Tibial nerve (tissue), 4 donors: Measurements from ENCODE around the gene PPP2R5B. TPM values are rescaled to one million over a fixed set of nuclear protein-coding genes. Genes with fewer than 3 reads are reported as not detected.

Source experiments
- DNase-seq, 2 donors: peaks; one replicate each; pipeline ENCODE4 v3.0.0-alpha.2; 2019; ENCODE audit warnings: low spot score in 2 of 2
- H3K27ac ChIP-seq, 4 donors: fragments of 200-600 bp; sonication (generic) in 3 of 4; one replicate each; pipeline ENCODE4 v1.5.1; 2017 to 2019; ENCODE audit warnings: mild to moderate bottlenecking in 1 of 4
- H3K27me3 ChIP-seq, 2 donors: fragments of 200-600 bp; sonication (generic) in 1 of 2; one replicate each; pipeline versions ENCODE4 v1.5.1 to v1.6.0; 2017 to 2019
- H3K36me3 ChIP-seq, 3 donors: fragments of 200-600 bp; sonication (generic); one replicate each; pipeline ENCODE4 v1.5.1; 2018 to 2019
- H3K4me1 ChIP-seq, 4 donors: fragments of 200-600 bp; sonication (generic) in 3 of 4; one replicate each; pipeline ENCODE4 v1.5.1; 2017 to 2019
- H3K4me3 ChIP-seq, 4 donors: fragments of 200-600 bp; sonication (generic) in 3 of 4; one replicate each; pipeline ENCODE4 v1.5.1; 2017 to 2019; ENCODE audit warnings: mild to moderate bottlenecking in 1 of 4, moderate library complexity in 1 of 4
- H3K9me3 ChIP-seq, 4 donors: fragments of 200-600 bp; sonication (generic) in 3 of 4; one replicate each; pipeline ENCODE4 v1.5.1; 2017 to 2019
- EP300 ChIP-seq, 2 donors: sonication (generic); formaldehyde crosslinking; IDR thresholded peaks; one replicate each; pipeline ENCODE4 v1.6.1; 2017; ENCODE audit warnings: antibody characterized with exemption in 2 of 2, mild to moderate bottlenecking in 1 of 2
- POLR2A ChIP-seq, 2 donors: fragments of 450-650 bp; IDR thresholded peaks; one replicate each; pipeline ENCODE4 v1.6.1; 2017; ENCODE audit warnings: antibody characterized with exemption in 2 of 2, mild to moderate bottlenecking in 2 of 2, moderate library complexity in 2 of 2
- WGBS, 2 donors: methylation state at CpG; one replicate each; pipeline ENCODE4 v1.1.5; 2018; 5-methylcytosine and 5-hydroxymethylcytosine counted together
- total RNA-seq, 4 donors: library from RNA; depleted of rRNA; stranded (reverse); fragments of >200 nt; gene quantifications; one replicate each; pipeline ENCODE4 v1.1.0, GENCODE V29; 2016
- TF ChIP-seq, protein P1 (sequence below), 5 experiments: fragments of 200-600 bp in 3 of 5; fragments of 450-650 bp in 2 of 5; sonication (generic) in 3 of 5; IDR thresholded peaks; one replicate each; pipeline ENCODE4 v1.5.1; 2016 to 2019; ENCODE audit warnings: antibody characterized with exemption in 5 of 5, mild to moderate bottlenecking in 3 of 5, moderate library complexity in 2 of 5

PPP2R5B gene
- total RNA-seq, 4 donors from 2014 or later = 10.7 to 21.4 (median 20.2) TPM

DNA sequence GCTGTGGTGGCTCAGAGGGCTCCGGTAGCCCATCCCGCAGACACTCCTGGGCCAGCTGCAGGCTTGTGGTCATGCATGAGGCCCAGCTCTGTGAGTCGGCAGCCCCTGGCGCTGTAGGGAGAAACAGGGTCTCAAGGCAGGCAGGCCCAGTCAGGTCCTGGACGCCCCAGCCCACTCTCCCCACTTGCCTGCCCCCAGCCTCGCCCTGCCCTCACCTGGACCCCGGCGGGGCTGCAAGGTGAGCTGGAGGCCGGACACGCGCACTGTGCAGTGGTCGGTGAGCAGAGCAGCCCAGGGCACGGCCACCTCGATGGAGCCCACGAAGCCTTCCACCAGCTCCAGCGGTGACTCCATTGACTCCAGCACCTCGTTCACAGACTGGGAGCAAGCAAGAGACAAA is 10.4 kb upstream of the PPP2R5B start:
- Histone ChIP-seq H3K4me1 (peaks cover 0 to 32% (median 15%) of the 10 kb centered on the region in 4 donors), H3K4me3 (no peak overlapping the region), H3K36me3 (peaks cover 7 to 54% (median 44%) of the 10 kb centered on the region in 3 donors), H3K27ac (no peak overlapping the region), H3K9me3 (no peaks in the 10 kb centered on the region), H3K27me3 (no peaks in the 10 kb centered on the region)
- no peak for DNase-seq
- TF ChIP-seq, protein P1, sequence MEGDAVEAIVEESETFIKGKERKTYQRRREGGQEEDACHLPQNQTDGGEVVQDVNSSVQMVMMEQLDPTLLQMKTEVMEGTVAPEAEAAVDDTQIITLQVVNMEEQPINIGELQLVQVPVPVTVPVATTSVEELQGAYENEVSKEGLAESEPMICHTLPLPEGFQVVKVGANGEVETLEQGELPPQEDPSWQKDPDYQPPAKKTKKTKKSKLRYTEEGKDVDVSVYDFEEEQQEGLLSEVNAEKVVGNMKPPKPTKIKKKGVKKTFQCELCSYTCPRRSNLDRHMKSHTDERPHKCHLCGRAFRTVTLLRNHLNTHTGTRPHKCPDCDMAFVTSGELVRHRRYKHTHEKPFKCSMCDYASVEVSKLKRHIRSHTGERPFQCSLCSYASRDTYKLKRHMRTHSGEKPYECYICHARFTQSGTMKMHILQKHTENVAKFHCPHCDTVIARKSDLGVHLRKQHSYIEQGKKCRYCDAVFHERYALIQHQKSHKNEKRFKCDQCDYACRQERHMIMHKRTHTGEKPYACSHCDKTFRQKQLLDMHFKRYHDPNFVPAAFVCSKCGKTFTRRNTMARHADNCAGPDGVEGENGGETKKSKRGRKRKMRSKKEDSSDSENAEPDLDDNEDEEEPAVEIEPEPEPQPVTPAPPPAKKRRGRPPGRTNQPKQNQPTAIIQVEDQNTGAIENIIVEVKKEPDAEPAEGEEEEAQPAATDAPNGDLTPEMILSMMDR (IDR thresholded peaks at IDR 0.05) = no peak
- no peak for TF ChIP-seq EP300 (IDR thresholded peaks at IDR 0.05)
- TF ChIP-seq POLR2A (IDR thresholded peaks at IDR 0.05) = no peak
- WGBS, 2 donors = 84 to 95% methylated on average over 7 to 16 of the region's 17 CpGs

GRCh38 chr11:64915376-64915887 is 9.1 kb upstream of the PPP2R5B start:
- peak overlapping the region; percentile 69 to 92 (median 89) for H3K27ac ChIP-seq
- WGBS, 2 donors = 48 to 61% methylated on average over 7 of the region's 7 CpGs

GRCh38 chr11:64916040-64916774 is 8.3 kb upstream of the PPP2R5B start:
- 4 to 9% methylated on average over 13 to 23 of the region's 23 CpGs for WGBS, 2 donors
- H3K4me3 ChIP-seq = peak overlapping the region; percentile 86 to 90 (median 87)
- peak in 1 of 2 donors; percentile 53 for DNase-seq
- peaks cover 2 to 33% (median 28%) of the 10 kb centered on the region in 3 donors for H3K36me3 ChIP-seq
- TF ChIP-seq POLR2A (IDR thresholded peaks at IDR 0.05) (no peak), EP300 (IDR thresholded peaks at IDR 0.05) (no peak)
- TF ChIP-seq, protein P1 (IDR thresholded peaks at IDR 0.05) = no peak
- H3K27ac ChIP-seq = peak overlapping the region; percentile 69 to 92 (median 89)
- peaks cover 0 to 33% (median 15%) of the 10 kb centered on the region in 4 donors for H3K4me1 ChIP-seq
- no peaks in the 10 kb centered on the region for H3K27me3 ChIP-seq
- H3K9me3 ChIP-seq = no peaks in the 10 kb centered on the region

More at GRCh38 chr11:64915376-64915887, 9.1 kb upstream of the PPP2R5B start:
- Histone ChIP-seq H3K9me3 (no peaks in the 10 kb centered on the region), H3K4me3 (peak overlapping the region in 3 of 4 donors; percentile 86 to 90 (median 86)), H3K27me3 (no peaks in the 10 kb centered on the region), H3K4me1 (peaks cover 0 to 33% (median 15%) of the 10 kb centered on the region in 4 donors), H3K36me3 (peaks cover 2 to 41% (median 36%) of the 10 kb centered on the region in 3 donors)
- TF ChIP-seq, protein P1 (IDR thresholded peaks at IDR 0.05) = no peak
- no peak for DNase-seq

- TF ChIP-seq EP300 (IDR thresholded peaks at IDR 0.05) (peak; percentile 91 to 95), POLR2A (IDR thresholded peaks at IDR 0.05) (peak; percentile 62 to 90)
- TF ChIP-seq, protein P1 (IDR thresholded peaks at IDR 0.05) = peak in 2 of 5 experiments; percentile 7 to 56
- Histone ChIP-seq H3K9me3 (no peaks in the 10 kb centered on the region), H3K27me3 (no peaks in the 10 kb centered on the region), H3K4me3 (peak within 1 kb of the TSS; percentile 86 to 90 (median 87)), H3K27ac (peak within 1 kb of the TSS; percentile 72 to 92 (median 89)), H3K36me3 (peaks cover under 1 to 25% (median 21%) of the 10 kb centered on the region in 3 donors), H3K4me1 (peaks cover 0 to 33% (median 15%) of the 10 kb centered on the region in 4 donors)
- peak; percentile 99 for DNase-seq
- 0 to 2% methylated on average over 28 to 31 of the region's 57 CpGs for WGBS, 2 donors
Measured at GRCh38 chr11:64916775-64917662, 7.5 kb upstream of the PPP2R5B start, which contains the start of gene ATG2A. TSS of gene ATG2A (minus strand) at chr11:64917209. CDS start at chr11:64917135, 74 bp downstream.
